ENCODE results near the gene ACTN3.

- TF ChIP-seq SMC3 (IDR thresholded peaks at IDR 0.05; ENCODE audit: low read depth, low read length) (no peak), CTCF (conservative IDR thresholded peaks at IDR 0.05; ENCODE audit: low read depth, low read length) (no peak), MAZ (IDR thresholded peaks at IDR 0.05; ENCODE audit: borderline replicate concordance, low read depth, low read length) (no peak), FOS (IDR thresholded peaks at IDR 0.05; ENCODE audit: low read depth, low read length) (no peak), POLR2A (IDR thresholded peaks at IDR 0.05; ENCODE audit: low read depth, low read length) (no peak), USF2 (IDR thresholded peaks at IDR 0.05; ENCODE audit: low read depth, low read length) (no peak), NFE2L2 (IDR thresholded peaks at IDR 0.05; ENCODE audit: low read depth, low read length) (no peak)
Measured at GRCh38 chr11:66609721-66610617, 63.3 kb downstream of the ACTN3 start.

Data from IMR-90 (cell line).